SK-N-SH treated with all-trans-retinoic acid at 6 μM for 48 hours (cell line): ENCODE results near the gene SGTA.

Source experiments
- ATAC-seq: fragments of 200-7000 bp; cut with Tn5 transposase; 3 replicates; pipeline ENCODE4 v1.9.1; 2020; ENCODE audit warnings: mild to moderate bottlenecking, moderate library complexity
- ARNTL ChIP-seq: fragments of 450-650 bp; formaldehyde crosslinking; IDR thresholded peaks from 2 replicates; pipeline ENCODE4 v1.5.0; 2020; ENCODE audit warnings: low read depth, mild to moderate bottlenecking, moderate library complexity, borderline replicate concordance
- BACH2 ChIP-seq: fragments of 250-450 bp; sonication (Bioruptor Pico); IDR thresholded peaks from 2 replicates; pipeline ENCODE4 v1.9.0; 2021; ENCODE audit warnings: mild to moderate bottlenecking, borderline replicate concordance
- CSDC2 ChIP-seq: fragments of 250-450 bp; sonication (Bioruptor Pico); IDR thresholded peaks from 2 replicates; pipeline ENCODE4 v1.5.0; 2020; ENCODE audit warnings: mild to moderate bottlenecking, moderate library complexity
- CSRNP3 ChIP-seq: fragments of 250-450 bp; sonication (Bioruptor Pico); IDR thresholded peaks from 2 replicates; pipeline ENCODE4 v1.5.1; 2021; ENCODE audit warnings: mild to moderate bottlenecking, moderate library complexity
- ESRRG ChIP-seq: fragments of 250-450 bp; sonication (Bioruptor Pico); IDR thresholded peaks from 2 replicates; pipeline ENCODE4 v1.6.1; 2021; ENCODE audit warnings: mild to moderate bottlenecking
- GLIS3 ChIP-seq: fragments of 250-450 bp; sonication (Bioruptor Pico); IDR thresholded peaks from 2 replicates; pipeline ENCODE4 v1.5.0; 2020; ENCODE audit warnings: mild to moderate bottlenecking, moderate library complexity
- OSR1 ChIP-seq: fragments of 250-450 bp; sonication (Bioruptor Pico); IDR thresholded peaks from 2 replicates; pipeline ENCODE4 v1.8.0; 2022; ENCODE audit warnings: moderate library complexity, mild to moderate bottlenecking, inconsistent platforms
- PATZ1 ChIP-seq: fragments of 250-450 bp; sonication (Bioruptor Pico); IDR thresholded peaks from 2 replicates; pipeline ENCODE4 v1.8.0; 2020; ENCODE audit warnings: mild to moderate bottlenecking, moderate library complexity, borderline replicate concordance
- PPARA ChIP-seq: fragments of 250-450 bp; sonication (Bioruptor Pico); IDR thresholded peaks from 2 replicates; pipeline ENCODE4 v1.5.0; 2020; ENCODE audit warnings: mild to moderate bottlenecking, borderline replicate concordance
- RARB ChIP-seq: fragments of 250-450 bp; sonication (Bioruptor Pico); IDR thresholded peaks from 2 replicates; pipeline ENCODE4 v1.8.0; 2021; ENCODE audit warnings: mild to moderate bottlenecking, moderate library complexity
- SNAI2 ChIP-seq: fragments of 250-450 bp; sonication (Bioruptor Pico); IDR thresholded peaks from 2 replicates; pipeline ENCODE4 v1.5.0; 2020; ENCODE audit warnings: mild to moderate bottlenecking, moderate library complexity
- TCF4 ChIP-seq: fragments of 250-450 bp; sonication (Bioruptor Pico); IDR thresholded peaks from 2 replicates; pipeline ENCODE4 v1.8.0; 2021; ENCODE audit warnings: mild to moderate bottlenecking, moderate library complexity, borderline replicate concordance
- ZC3H10 ChIP-seq: fragments of 250-450 bp; sonication (Bioruptor Pico); IDR thresholded peaks from 2 replicates; pipeline ENCODE4 v1.5.1; 2021; ENCODE audit warnings: mild to moderate bottlenecking, moderate library complexity
- ZFP3 ChIP-seq: fragments of 250-450 bp; sonication (Bioruptor Pico); IDR thresholded peaks from 2 replicates; pipeline ENCODE4 v1.5.0; 2020; ENCODE audit warnings: mild to moderate bottlenecking, moderate library complexity
- ZFP30 ChIP-seq: fragments of 450-650 bp; formaldehyde crosslinking; IDR thresholded peaks from 2 replicates; pipeline ENCODE4 v1.5.0; 2022; ENCODE audit warnings: mild to moderate bottlenecking, moderate library complexity
- ZNF565 ChIP-seq: fragments of 450-650 bp; formaldehyde crosslinking; conservative IDR thresholded peaks from 2 replicates; pipeline ENCODE4 v1.5.0; 2020; ENCODE audit warnings: low read depth, mild to moderate bottlenecking, moderate library complexity
- ZNF70 ChIP-seq: fragments of 450-650 bp; formaldehyde crosslinking; IDR thresholded peaks from 2 replicates; pipeline ENCODE4 v1.5.0; 2020; ENCODE audit warnings: mild to moderate bottlenecking, moderate library complexity
- ZNF8 ChIP-seq: fragments of 450-650 bp; formaldehyde crosslinking; IDR thresholded peaks from 2 replicates; pipeline ENCODE4 v1.5.0; 2020; ENCODE audit warnings: mild to moderate bottlenecking, moderate library complexity
- TF ChIP-seq, protein P1 (sequence below): fragments of 250-450 bp; sonication (Bioruptor Pico); IDR thresholded peaks from 2 replicates; pipeline ENCODE4 v1.5.0; 2020; ENCODE audit warnings: mild to moderate bottlenecking, moderate library complexity

Gene SGTA

GRCh38 chr19:2721570-2722540 is 61.2 kb downstream of the SGTA start:
- ATAC-seq: no peak
- TF ChIP-seq ESRRG (no peak), GLIS3 (no peak)

GRCh38 chr19:2720777-2721569 is 62.1 kb downstream of the SGTA start, which contains the start of gene DIRAS1:
DIRAS1 (minus strand) TSS chr19:2721372; CDS start chr19:2717806, 3,566 bp downstream.
- ATAC-seq: no peak
- no peak for TF ChIP-seq ARNTL (CRISPR knock-in tag)
- TF ChIP-seq SNAI2: no peak
- no peak for TF ChIP-seq OSR1
- no peak for TF ChIP-seq ZNF8

DNA sequence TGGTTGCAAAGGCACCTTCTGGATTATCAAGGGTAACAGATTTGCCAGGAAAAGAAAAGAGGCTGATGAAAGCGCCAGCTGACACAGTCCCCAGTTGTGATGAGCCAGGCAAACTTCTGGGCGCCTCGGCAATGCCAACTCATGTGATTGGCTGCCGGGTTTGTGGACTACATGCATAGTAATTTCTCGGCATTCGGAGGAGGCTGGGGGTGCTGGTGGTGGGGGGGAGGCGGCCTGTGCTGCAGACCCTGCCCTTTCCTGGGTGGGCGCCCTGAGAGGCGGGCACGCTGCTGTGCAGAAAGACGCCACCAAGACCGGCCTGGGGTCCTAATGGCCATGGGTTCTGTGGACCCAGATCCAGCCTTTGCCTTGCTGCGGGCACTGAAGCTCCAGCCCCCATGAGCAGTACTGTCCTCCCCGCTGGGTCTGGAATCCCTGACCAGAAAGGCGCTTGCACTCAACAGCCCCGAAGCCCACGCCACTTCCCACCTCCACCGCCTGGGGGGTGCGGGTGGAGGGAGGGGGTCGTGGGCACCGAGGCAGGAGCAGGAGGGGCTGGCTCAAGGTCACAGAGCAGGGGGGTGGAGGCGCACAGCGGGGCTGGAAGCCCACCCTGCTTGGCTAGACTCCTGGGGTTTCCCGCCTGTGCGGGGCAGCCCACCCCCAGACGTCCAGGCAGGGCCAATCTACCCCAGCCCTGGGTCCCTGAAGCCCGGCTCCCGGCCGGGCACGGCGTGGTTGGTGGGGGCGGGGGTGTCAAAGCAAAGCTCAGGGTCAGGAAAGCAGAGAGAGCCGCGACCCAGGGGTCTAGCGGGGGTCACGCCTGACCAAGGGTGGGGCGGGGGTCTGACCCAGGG is 62.9 kb downstream of the SGTA start:
- no peak for TF ChIP-seq CSDC2 (CRISPR knock-in tag)
- TF ChIP-seq TCF4: no peak
- TF ChIP-seq, protein P1, sequence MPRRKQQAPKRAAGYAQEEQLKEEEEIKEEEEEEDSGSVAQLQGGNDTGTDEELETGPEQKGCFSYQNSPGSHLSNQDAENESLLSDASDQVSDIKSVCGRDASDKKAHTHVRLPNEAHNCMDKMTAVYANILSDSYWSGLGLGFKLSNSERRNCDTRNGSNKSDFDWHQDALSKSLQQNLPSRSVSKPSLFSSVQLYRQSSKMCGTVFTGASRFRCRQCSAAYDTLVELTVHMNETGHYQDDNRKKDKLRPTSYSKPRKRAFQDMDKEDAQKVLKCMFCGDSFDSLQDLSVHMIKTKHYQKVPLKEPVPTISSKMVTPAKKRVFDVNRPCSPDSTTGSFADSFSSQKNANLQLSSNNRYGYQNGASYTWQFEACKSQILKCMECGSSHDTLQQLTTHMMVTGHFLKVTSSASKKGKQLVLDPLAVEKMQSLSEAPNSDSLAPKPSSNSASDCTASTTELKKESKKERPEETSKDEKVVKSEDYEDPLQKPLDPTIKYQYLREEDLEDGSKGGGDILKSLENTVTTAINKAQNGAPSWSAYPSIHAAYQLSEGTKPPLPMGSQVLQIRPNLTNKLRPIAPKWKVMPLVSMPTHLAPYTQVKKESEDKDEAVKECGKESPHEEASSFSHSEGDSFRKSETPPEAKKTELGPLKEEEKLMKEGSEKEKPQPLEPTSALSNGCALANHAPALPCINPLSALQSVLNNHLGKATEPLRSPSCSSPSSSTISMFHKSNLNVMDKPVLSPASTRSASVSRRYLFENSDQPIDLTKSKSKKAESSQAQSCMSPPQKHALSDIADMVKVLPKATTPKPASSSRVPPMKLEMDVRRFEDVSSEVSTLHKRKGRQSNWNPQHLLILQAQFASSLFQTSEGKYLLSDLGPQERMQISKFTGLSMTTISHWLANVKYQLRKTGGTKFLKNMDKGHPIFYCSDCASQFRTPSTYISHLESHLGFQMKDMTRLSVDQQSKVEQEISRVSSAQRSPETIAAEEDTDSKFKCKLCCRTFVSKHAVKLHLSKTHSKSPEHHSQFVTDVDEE (CRISPR knock-in tag): no peak
- no peak for TF ChIP-seq CSRNP3
- no peak for TF ChIP-seq ZFP30 (CRISPR knock-in tag)
- TF ChIP-seq BACH2 (CRISPR knock-in tag): no peak
- TF ChIP-seq GLIS3: no peak
- TF ChIP-seq ZFP3 (CRISPR knock-in tag): no peak
- no peak for TF ChIP-seq ZNF70 (CRISPR knock-in tag)

GRCh38 chr19:2719232-2719735 is 63.8 kb downstream of the SGTA start:
- no peak for ATAC-seq
- TF ChIP-seq GLIS3: no peak
- TF ChIP-seq ZFP3 (CRISPR knock-in tag): no peak
- TF ChIP-seq ZNF565 (CRISPR knock-in tag): no peak
- TF ChIP-seq PPARA (CRISPR knock-in tag): no peak
- no peak for TF ChIP-seq TCF4
- TF ChIP-seq ZNF70 (CRISPR knock-in tag): no peak
- TF ChIP-seq BACH2 (CRISPR knock-in tag): no peak
- no peak for TF ChIP-seq ZC3H10 (CRISPR knock-in tag)
- TF ChIP-seq ZFP30 (CRISPR knock-in tag): no peak
- TF ChIP-seq PATZ1: no peak
- TF ChIP-seq ESRRG: no peak
- TF ChIP-seq ZNF8: no peak
- TF ChIP-seq ARNTL (CRISPR knock-in tag): no peak
- no peak for TF ChIP-seq RARB
- TF ChIP-seq OSR1: no peak
- TF ChIP-seq, all 23 proteins: peak for 0

More for the DNA sequence above, 62.9 kb downstream of the SGTA start:
- no peak for ATAC-seq
